ENCODE results near the gene ITPRIPL2.

The ITPRIPL2 gene

DNA sequence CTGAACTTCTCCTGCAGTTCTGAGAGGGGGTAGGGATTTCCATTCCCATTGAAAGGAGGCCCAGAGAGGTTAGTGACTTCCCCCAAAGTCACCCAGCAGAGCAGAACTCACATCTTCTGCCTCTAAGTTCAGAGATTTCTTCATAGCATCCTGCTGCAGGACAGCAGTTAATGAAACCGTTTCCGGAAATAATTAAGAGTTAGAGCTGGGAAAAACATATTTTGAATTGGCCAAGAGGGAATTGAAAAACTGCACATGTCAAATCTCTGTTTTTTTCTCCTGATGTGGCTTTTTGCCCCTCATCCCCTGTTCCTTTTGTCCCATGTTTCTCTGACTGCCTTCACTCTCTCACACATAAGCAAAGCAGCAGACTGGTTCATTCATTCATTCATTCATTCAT, 26.6 kb downstream of the ITPRIPL2 start:
- Histone ChIP-seq H3K79me2 (ENCODE audit: low read length) (no peaks in the 10 kb centered on the region), H3K27me3 (ENCODE audit: low read depth, low read length) (peaks cover 20% of the 10 kb centered on the region), H3K4me1 (ENCODE audit: low read length) (no peaks in the 10 kb centered on the region), H2AFZ (ENCODE audit: low read depth, low read length) (no peak overlapping the region), H3K9me3 (ENCODE audit: insufficient read depth, low read length) (no peaks in the 10 kb centered on the region), H3K4me3 (ENCODE audit: low read length) (no peak overlapping the region), H3K4me2 (ENCODE audit: low read length) (no peak overlapping the region), H3K36me3 (replicated peaks; ENCODE audit: low read depth, low read length) (no peaks in the 10 kb centered on the region), H3K9ac (ENCODE audit: low read length) (no peak overlapping the region), H4K20me1 (ENCODE audit: insufficient read depth, low read length) (no peaks in the 10 kb centered on the region), H3K27ac (ENCODE audit: low read length) (no peak overlapping the region)
- no peak for TF ChIP-seq CTCF (IDR thresholded peaks at IDR 0.05; ENCODE audit: low read depth, low read length)
- no peak for TF ChIP-seq EZH2phosphoT487 (IDR thresholded peaks at IDR 0.05; ENCODE audit: low read depth)

- Histone ChIP-seq H3K9ac (ENCODE audit: low read length) (no peak overlapping the region), H3K9me3 (ENCODE audit: insufficient read depth, low read length) (no peaks in the 10 kb centered on the region), H3K79me2 (ENCODE audit: low read length) (no peaks in the 10 kb centered on the region), H3K4me2 (ENCODE audit: low read length) (no peak overlapping the region), H3K4me3 (ENCODE audit: low read length) (no peak overlapping the region), H3K27ac (ENCODE audit: low read length) (no peak overlapping the region), H3K4me1 (ENCODE audit: low read length) (no peaks in the 10 kb centered on the region), H4K20me1 (ENCODE audit: insufficient read depth, low read length) (no peaks in the 10 kb centered on the region), H3K36me3 (replicated peaks; ENCODE audit: low read depth, low read length) (no peaks in the 10 kb centered on the region), H2AFZ (ENCODE audit: low read depth, low read length) (no peak overlapping the region), H3K27me3 (ENCODE audit: low read depth, low read length) (peaks cover 20% of the 10 kb centered on the region)
- TF ChIP-seq CTCF (IDR thresholded peaks at IDR 0.05; ENCODE audit: low read depth, low read length) (no peak), EZH2phosphoT487 (IDR thresholded peaks at IDR 0.05; ENCODE audit: low read depth) (no peak)
Measured at GRCh38 chr16:19142939-19143598, 29.3 kb downstream of the ITPRIPL2 start.

DNA sequence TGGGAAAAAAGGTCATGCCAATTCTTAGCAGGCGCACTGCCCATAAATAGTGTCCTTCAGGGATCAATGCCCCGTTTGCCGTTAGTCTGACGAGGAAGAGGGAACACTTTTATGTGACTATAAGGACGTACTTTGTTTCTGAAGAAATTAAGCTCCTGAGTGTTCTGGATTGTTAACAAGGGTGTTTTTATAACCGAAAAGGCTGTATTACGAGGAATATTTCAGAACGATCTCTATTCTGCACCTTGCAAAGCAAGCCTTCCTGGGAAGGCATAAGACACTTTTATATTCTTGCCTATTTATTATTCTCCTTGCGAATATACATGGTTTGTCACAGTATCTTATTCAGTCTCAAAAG, 29.8 kb downstream of the ITPRIPL2 start:
- Histone ChIP-seq H3K27me3 (ENCODE audit: low read depth, low read length) (peaks cover 20% of the 10 kb centered on the region), H4K20me1 (ENCODE audit: insufficient read depth, low read length) (no peaks in the 10 kb centered on the region), H3K4me2 (ENCODE audit: low read length) (no peak overlapping the region), H3K36me3 (replicated peaks; ENCODE audit: low read depth, low read length) (no peaks in the 10 kb centered on the region), H3K4me1 (ENCODE audit: low read length) (no peaks in the 10 kb centered on the region), H3K9me3 (ENCODE audit: insufficient read depth, low read length) (no peaks in the 10 kb centered on the region), H3K79me2 (ENCODE audit: low read length) (no peaks in the 10 kb centered on the region), H3K4me3 (ENCODE audit: low read length) (no peak overlapping the region), H2AFZ (ENCODE audit: low read depth, low read length) (no peak overlapping the region), H3K27ac (ENCODE audit: low read length) (no peak overlapping the region), H3K9ac (ENCODE audit: low read length) (no peak overlapping the region)
- TF ChIP-seq EZH2phosphoT487 (IDR thresholded peaks at IDR 0.05; ENCODE audit: low read depth) (no peak), CTCF (IDR thresholded peaks at IDR 0.05; ENCODE audit: low read depth, low read length) (no peak)

DNA sequence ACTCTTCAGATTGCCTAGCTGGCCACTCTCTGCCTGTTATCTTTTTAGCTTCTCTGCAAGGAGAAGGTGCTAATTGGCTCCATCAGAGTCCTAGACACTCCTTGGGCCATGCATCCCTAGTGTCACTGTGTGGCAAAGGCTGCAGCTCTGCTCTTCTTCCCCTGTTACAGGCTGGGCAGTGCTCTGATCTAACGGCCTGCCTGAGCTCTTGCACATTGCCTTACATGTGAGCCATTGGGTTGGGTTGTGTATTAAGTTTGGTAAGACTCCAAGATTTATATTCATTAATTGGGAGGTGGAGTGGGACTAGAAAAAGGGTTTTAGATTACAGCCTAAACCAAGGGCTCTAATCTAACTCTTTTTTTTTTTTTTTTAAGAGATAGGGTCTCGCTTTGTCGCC, 31.2 kb downstream of the ITPRIPL2 start:
- TF ChIP-seq CTCF (IDR thresholded peaks at IDR 0.05; ENCODE audit: low read depth, low read length) (no peak), EZH2phosphoT487 (IDR thresholded peaks at IDR 0.05; ENCODE audit: low read depth) (no peak)
- H2AFZ ChIP-seq (ENCODE audit: low read depth, low read length): no peak overlapping the region
- no peaks in the 10 kb centered on the region for H4K20me1 ChIP-seq (ENCODE audit: insufficient read depth, low read length)
- no peaks in the 10 kb centered on the region for H3K79me2 ChIP-seq (ENCODE audit: low read length)
- no peak overlapping the region for H3K4me2 ChIP-seq (ENCODE audit: low read length)
- no peaks in the 10 kb centered on the region for H3K9me3 ChIP-seq (ENCODE audit: insufficient read depth, low read length)
- no peak overlapping the region for H3K4me3 ChIP-seq (ENCODE audit: low read length)
- H3K4me1 ChIP-seq (ENCODE audit: low read length): no peaks in the 10 kb centered on the region
- no peak overlapping the region for H3K9ac ChIP-seq (ENCODE audit: low read length)
- no peak overlapping the region for H3K27ac ChIP-seq (ENCODE audit: low read length)
- H3K36me3 ChIP-seq (replicated peaks; ENCODE audit: low read depth, low read length): no peaks in the 10 kb centered on the region
- H3K27me3 ChIP-seq (ENCODE audit: low read depth, low read length): peaks cover 20% of the 10 kb centered on the region
